Measurements from ENCODE around the gene TIGD3.

Gene TIGD3

DNA sequence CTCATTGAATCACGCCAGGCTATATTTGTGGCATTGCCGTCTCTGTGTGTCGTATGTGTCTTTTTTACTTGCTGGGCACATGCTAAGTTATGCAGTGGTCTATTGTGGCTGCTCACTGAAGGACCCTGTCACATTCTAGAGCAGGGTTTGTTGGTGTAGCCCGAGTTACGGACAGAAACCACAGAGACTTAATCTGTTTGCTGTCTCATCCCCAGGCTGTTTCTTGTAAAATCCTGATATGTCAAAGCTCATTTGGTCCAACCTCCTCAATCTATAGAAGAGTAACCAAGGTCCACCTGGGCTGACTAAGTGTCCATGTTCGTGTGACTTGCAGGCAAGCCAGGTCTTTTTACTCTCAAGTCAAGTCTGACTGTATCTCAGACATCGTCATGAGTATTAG lies 15.9 kb upstream of the TIGD3 start:
- no peak for DNase-seq
- TF ChIP-seq POLR2A (IDR thresholded peaks at IDR 0.05; ENCODE audit: low read length) (no peak), GATA1 (IDR thresholded peaks at IDR 0.05; ENCODE audit: low read depth, low read length) (no peak)

DNA sequence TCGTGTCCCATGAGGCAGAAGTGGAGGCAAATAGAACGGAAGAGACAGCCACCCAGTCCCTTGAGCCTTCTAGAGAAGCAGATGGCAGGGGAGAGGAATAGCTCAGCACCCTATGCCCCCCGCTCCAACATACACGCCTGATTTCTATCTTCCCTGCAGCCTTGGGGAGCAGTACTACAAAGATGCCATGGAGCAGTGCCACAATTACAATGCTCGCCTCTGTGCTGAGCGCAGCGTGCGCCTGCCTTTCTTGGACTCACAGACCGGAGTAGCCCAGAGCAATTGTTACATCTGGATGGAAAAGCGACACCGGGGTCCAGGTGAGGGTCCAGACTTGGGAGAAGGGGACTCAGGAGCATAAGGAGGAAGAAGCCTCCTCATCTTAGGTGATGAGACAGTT lies 14.3 kb upstream of the TIGD3 start:
- DNase-seq, result no peak
- TF ChIP-seq GATA1 (IDR thresholded peaks at IDR 0.05; ENCODE audit: low read depth, low read length) (no peak), POLR2A (IDR thresholded peaks at IDR 0.05; ENCODE audit: low read length) (no peak)

DNA sequence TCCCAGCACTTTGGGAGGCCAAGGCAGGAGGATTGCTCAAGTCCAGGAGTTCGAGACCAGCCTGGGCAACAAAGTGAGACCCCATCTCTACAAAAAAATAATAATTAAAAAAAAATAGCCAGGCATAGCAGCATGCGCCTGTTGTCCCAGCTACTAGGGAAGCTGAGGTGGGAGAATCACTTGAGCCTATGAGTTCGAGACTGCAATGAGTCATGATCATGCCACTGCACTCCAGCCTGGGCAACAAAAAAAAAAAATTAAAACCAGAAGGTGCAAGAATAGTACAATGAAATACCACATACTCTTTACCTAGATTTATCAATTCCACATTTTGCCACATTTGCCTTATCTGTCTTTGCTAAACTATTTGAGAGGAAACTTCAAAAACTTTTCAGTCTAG lies 12.7 kb upstream of the TIGD3 start:
- no peak for DNase-seq
- TF ChIP-seq GATA1 (IDR thresholded peaks at IDR 0.05; ENCODE audit: low read depth, low read length) (no peak), POLR2A (IDR thresholded peaks at IDR 0.05; ENCODE audit: low read length) (no peak)

DNA sequence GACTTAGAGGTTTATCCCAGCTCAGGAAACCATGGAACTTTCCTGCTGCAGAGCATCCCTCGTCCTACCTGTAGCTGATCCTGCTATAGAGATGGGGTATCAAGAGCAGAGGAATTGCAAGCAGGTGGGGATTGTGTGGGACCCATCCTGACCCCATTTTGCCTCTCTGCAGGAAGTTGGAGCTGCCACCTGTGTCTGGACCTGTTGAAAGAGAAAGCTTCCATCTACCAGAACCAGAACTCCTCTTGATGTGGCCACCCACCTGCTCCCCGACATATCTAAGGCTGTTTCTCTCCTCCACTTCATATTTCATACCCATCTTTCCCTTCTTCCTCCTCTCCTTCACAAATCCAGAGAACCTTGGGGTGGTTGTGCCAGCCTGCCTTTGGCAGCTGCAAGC lies 3.0 kb upstream of the TIGD3 start:
- TF ChIP-seq POLR2A (IDR thresholded peaks at IDR 0.05; ENCODE audit: low read length), result no peak
- no peak for TF ChIP-seq GATA1 (IDR thresholded peaks at IDR 0.05; ENCODE audit: low read depth, low read length)
- no peak for DNase-seq

DNA sequence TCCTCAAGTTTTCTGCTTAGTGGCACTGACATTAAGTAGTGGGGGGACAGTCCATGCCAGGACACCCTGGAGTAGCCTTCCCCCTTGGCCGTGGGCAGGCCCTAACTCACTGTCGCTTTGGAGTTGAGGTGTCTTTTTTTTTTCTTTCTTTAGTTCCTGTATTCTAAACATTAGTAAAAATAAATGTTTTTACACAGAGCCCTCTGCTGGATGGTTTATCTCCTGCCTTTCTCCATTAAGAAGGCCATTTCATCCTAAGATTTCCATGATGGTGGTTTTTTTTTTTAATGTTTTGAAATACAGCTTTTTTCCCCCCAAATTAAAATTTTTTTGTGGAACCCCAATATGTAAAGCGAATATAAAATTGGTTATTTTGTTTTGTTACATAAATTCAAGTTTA lies 1.8 kb upstream of the TIGD3 start:
- TF ChIP-seq GATA1 (IDR thresholded peaks at IDR 0.05; ENCODE audit: low read depth, low read length) (no peak), POLR2A (IDR thresholded peaks at IDR 0.05; ENCODE audit: low read length) (no peak)
- no peak for DNase-seq

DNA sequence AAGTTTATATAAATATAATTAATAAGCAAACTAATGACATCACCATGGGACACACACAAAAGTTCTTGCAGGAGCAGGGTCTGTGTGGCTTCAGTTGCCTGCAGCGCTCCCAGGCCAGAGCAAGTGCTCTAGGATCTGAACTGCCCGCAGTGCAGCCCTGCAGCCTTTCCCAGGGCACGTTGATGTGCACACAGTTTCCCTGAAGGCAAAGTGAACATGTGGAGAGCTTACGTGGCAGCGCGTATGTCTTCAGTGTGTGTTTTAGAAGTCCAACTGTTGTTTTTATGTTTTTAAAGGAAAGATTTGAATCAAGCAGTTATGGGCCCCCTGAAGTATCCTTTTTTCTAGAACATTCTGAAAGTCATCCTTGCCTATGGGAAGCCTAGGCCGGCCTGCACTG lies 1.2 kb upstream of the TIGD3 start:
- TF ChIP-seq GATA1 (IDR thresholded peaks at IDR 0.05; ENCODE audit: low read depth, low read length), result no peak
- TF ChIP-seq POLR2A (IDR thresholded peaks at IDR 0.05; ENCODE audit: low read length), result no peak
- DNase-seq, result no peak

DNA sequence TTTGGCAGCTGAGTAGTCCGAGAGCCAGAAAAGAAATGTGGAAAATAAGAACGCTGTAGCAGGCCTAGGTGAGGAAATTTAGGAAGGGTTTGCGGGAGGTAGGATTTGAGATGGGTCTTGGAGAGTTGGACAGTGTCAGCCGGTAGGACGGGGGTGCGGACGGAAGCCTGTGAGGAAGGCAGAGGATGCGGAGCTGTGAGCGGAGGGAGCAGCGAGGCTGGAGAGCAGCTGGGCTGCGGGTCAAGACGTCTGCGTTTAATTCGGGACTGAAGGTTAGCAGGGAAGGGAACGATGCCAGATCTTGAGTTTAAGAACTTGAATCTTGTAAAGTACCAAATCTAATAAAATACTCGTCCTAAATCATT lies 669 bp upstream of the TIGD3 start:
- TF ChIP-seq POLR2A (IDR thresholded peaks at IDR 0.05; ENCODE audit: low read length) (no peak), GATA1 (IDR thresholded peaks at IDR 0.05; ENCODE audit: low read depth, low read length) (no peak)
- no peak for DNase-seq

DNA sequence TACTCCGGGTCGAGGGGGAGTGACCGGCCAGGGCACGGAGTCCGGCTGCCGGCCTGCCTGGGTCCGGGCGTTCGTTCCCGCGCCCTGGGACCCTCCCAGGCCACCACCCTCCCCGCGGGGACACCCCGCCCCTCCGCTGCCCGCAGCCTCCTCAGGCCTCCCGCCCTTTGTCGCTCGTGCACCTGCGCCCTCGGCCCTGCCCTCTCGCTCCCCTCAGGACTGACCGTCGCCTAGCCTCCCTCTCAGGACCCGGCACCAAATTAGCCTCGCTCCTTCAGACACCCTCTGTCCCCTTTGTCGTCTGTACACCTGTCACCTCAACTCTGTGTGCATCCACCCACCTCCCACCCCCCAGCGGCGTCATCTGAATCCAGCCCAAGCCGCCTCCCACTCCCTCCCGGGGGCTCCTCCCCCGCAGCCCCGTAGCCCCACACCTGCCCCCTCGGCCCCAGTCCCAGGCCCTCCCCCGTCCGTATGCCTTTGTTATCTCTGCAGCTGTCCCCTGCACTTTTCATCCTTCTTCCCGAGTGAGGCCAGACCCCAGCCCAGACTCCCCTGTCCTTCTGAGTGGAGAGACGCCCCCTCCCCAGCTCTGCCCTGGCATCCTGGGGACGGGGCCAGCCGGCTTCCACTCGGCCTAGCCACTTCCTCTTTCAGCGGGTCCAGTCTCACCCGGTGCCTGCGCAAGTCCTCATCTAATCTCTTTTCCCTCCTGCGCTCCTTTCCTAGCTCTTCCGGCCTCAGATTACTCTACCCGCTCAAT lies 643 bp downstream of the TIGD3 start:
- TF ChIP-seq GATA1 (IDR thresholded peaks at IDR 0.05; ENCODE audit: low read depth, low read length) (no peak), POLR2A (IDR thresholded peaks at IDR 0.05; ENCODE audit: low read length) (peak; percentile 24)
- peak; percentile 49 to 63 for DNase-seq

DNA sequence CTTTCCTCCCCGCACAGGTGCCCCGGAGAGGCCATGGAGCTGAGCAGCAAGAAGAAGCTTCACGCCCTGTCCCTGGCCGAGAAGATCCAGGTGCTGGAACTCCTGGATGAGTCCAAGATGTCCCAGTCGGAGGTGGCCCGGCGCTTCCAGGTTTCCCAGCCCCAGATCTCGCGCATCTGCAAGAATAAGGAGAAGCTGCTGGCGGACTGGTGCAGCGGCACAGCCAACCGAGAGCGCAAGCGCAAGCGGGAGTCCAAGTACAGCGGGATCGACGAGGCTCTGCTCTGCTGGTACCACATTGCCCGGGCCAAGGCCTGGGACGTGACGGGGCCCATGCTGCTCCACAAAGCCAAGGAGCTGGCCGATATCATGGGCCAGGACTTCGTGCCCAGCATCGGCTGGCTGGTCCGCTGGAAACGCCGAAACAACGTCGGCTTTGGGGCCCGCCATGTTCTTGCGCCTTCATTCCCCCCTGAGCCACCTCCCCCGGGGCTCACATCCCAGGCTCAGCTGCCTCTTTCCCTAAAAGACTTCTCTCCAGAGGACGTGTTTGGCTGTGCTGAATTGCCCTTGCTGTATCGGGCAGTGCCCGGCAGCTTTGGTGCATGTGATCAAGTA lies 1.3 kb downstream of the TIGD3 start:
- peak in 1 of 2 experiments; percentile 46 for DNase-seq
- TF ChIP-seq GATA1 (IDR thresholded peaks at IDR 0.05; ENCODE audit: low read depth, low read length) (no peak), POLR2A (IDR thresholded peaks at IDR 0.05; ENCODE audit: low read length) (no peak)

DNA sequence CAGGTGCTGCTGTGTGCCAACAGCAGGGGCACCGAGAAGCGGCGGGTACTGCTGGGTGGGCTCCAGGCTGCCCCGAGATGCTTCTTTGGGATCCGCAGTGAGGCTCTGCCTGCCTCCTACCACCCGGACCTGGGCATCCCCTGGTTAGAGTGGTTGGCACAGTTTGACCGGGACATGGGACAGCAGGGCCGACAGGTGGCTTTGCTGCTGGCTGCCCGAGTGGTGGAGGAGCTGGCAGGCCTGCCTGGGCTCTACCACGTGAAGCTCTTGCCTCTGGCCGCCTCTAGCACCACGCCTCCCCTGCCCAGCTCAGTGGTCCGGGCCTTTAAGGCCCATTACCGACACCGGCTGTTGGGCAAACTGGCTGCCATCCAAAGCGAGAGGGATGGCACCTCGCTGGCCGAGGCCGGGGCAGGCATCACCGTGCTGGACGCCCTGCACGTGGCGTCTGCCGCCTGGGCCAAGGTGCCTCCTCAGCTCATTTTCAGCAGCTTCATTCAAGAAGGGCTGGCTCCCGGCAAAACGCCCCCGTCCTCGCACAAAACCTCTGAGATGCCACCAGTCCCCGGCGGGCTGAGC lies 1.9 kb downstream of the TIGD3 start:
- TF ChIP-seq GATA1 (IDR thresholded peaks at IDR 0.05; ENCODE audit: low read depth, low read length) (no peak), POLR2A (IDR thresholded peaks at IDR 0.05; ENCODE audit: low read length) (no peak)
- DNase-seq, result no peak

DNA sequence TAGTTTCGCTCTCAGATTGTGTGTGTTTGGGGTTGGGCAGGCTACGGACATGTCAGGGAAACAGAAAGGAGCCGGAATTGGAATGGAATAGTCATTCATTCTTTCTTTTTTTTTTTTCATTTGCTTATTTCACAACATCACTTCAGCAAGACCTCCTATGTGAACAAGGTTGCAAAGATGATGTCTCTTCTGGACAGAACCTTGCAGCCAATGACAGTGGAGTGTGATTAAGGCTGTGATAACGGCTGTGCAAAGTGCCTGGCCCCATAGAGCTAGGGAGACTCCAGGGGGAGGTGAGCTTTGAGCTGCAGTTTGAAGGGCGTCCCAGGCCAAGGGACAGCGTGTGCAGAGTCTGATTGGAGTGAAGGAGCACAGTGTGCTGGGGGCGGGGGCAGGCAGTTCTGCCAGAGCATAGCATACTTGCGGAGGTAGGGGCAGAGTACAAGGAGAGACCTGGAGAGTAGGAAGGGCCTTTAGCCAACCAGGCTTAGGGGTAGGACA lies 3.4 kb downstream of the TIGD3 start:
- peak; percentile 21 to 41 for DNase-seq
- TF ChIP-seq GATA1 (IDR thresholded peaks at IDR 0.05; ENCODE audit: low read depth, low read length), result no peak
- no peak for TF ChIP-seq POLR2A (IDR thresholded peaks at IDR 0.05; ENCODE audit: low read length)

DNA sequence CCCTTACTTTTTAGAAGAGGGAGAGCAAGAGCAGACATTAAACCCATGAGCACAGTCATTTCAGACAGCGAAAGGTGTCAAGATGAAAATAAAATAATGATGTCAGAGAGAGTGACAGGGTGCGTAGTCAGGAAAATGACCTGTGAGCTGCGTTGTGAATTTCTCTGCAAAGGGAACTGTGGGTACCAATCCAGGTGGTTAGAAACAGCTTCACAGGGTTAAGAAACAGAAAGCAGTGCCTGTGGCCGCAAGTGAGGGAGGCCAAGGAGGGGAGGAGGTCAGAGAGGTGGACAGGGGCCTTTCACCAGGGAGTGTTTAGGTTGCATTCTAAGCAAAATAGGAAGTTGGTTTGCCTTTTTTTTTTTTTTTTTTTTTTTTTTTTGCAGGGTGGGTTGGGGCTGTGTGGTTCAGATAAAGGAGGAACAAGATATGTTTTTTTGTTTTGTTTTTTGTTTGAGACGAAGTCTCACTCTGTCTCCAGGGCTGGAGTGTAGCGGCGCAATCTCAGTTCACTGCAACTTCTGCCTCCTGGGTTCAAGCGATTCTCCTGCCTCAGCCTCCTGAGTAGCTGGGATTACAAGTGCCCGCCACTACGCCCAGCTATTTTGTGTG lies 7.9 kb downstream of the TIGD3 start:
- TF ChIP-seq POLR2A (IDR thresholded peaks at IDR 0.05; ENCODE audit: low read length) (no peak), GATA1 (IDR thresholded peaks at IDR 0.05; ENCODE audit: low read depth, low read length) (no peak)
- DNase-seq, result peak; percentile 37 to 73

DNA sequence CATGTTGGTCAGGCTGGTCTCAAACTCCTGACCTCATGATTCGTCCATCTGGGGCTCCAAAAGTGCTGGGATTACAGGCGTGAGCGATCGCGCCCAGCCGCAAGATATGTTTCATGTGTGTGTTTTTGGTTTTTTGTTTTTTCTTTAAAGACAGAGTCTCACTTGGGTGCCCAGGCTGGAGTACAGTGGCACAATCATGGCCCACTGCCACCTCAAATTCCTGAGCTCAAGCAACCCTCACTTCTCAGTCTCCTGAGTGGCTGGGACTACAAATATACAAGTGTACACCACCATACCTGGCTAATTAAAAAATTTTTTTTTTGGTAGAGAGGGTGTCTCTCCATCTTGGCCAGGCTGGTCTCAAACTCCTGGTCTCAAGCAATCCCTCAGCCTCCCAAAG lies 8.4 kb downstream of the TIGD3 start:
- DNase-seq, result no peak
- TF ChIP-seq GATA1 (IDR thresholded peaks at IDR 0.05; ENCODE audit: low read depth, low read length) (no peak), POLR2A (IDR thresholded peaks at IDR 0.05; ENCODE audit: low read length) (no peak)

DNA sequence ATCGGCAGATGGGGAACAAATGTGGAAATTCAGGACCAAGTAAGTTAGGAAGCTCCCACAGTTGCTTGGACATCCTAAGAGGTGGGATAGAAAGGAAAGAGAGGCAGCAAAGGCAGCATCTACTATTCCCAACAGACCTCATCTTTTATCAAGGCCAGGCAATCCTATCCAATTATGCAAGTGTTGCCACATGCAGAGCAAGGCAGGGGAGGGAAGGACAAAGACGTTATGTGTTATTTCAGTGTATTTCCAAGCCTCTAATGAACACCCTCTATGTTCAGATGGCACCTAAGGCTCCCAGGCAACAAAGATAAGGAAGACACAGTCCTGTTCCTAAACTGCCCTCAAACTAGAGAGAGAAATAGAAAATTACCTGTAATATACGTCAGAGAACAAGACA lies 9.2 kb downstream of the TIGD3 start:
- DNase-seq, result peak in 1 of 2 experiments; percentile 33
- TF ChIP-seq GATA1 (IDR thresholded peaks at IDR 0.05; ENCODE audit: low read depth, low read length), result no peak
- no peak for TF ChIP-seq POLR2A (IDR thresholded peaks at IDR 0.05; ENCODE audit: low read length)
